Left renal cortex interstitium (tissue), 4 donors: ENCODE results near the gene DEPDC4. TPM values are rescaled to one million over a fixed set of nuclear protein-coding genes. Genes with fewer than 3 reads are reported as not detected.
A peak's percentile ranks its signal among the peaks of the same experiment; 100 is the strongest.

Experiments used
- DNase-seq, 4 donors: peaks; one replicate each; pipeline ENCODE4 v3.0.0-alpha.2; 2013; ENCODE audit warnings: low read depth in 4 of 4, low spot score in 2 of 4, missing footprints in 1 of 4
- polyA plus RNA-seq, 4 donors: library from polyadenylated mRNA; unstranded; fragments of 120-200 nt; gene quantifications; one replicate each; pipeline ENCODE4 v1.2.1, GENCODE V29; 2013; ENCODE audit not compliant: insufficient read length in 4 of 4

Gene DEPDC4
- polyA plus RNA-seq, 4 donors = 4.0 to 7.3 (median 5.7) TPM

- no peak for DNase-seq
Observed at GRCh38 chr12:100219328-100220109, 47.4 kb downstream of the DEPDC4 start.

- DNase-seq = no peak
Observed at GRCh38 chr12:100216337-100216736, 50.5 kb downstream of the DEPDC4 start.

GRCh38 chr12:100215209-100215608 lies 51.7 kb downstream of the DEPDC4 start:
- DNase-seq = no peak

- DNase-seq = no peak
Observed at GRCh38 chr12:100214518-100214917, 52.4 kb downstream of the DEPDC4 start.

- DNase-seq = no peak
Observed at GRCh38 chr12:100213016-100213891, 53.6 kb downstream of the DEPDC4 start.

GRCh38 chr12:100211698-100212097 lies 55.2 kb downstream of the DEPDC4 start:
- DNase-seq = no peak

GRCh38 chr12:100208834-100209233 lies 58.0 kb downstream of the DEPDC4 start:
- DNase-seq = no peak

- DNase-seq = no peak
Observed at GRCh38 chr12:100207311-100207710, 59.6 kb downstream of the DEPDC4 start.

- DNase-seq = no peak
Observed at GRCh38 chr12:100201604-100202423, 65.1 kb downstream of the DEPDC4 start.

- peak; percentile 94 to 98 (median 95) for DNase-seq
Observed at GRCh38 chr12:100200463-100201181, 66.3 kb downstream of the DEPDC4 start, which contains the start of gene ACTR6. Gene ACTR6 (plus strand): TSS chr12:100200815. CDS start chr12:100200852, 37 bp downstream.

- DNase-seq = peak in 2 of 4 donors; percentile 35 to 36
Observed at GRCh38 chr12:100199347-100200149, 67.3 kb downstream of the DEPDC4 start.

GRCh38 chr12:100199023-100199346 lies 67.9 kb downstream of the DEPDC4 start:
- DNase-seq = no peak

- DNase-seq = no peak
Observed at GRCh38 chr12:100197486-100197885, 69.4 kb downstream of the DEPDC4 start.

GRCh38 chr12:100193085-100193484 lies 73.8 kb downstream of the DEPDC4 start:
- no peak for DNase-seq

Other genes starting within 250 kb of the DEPDC4 start
- gene BLTP3B, start 124.2 kb downstream of the DEPDC4 start, polyA plus RNA-seq = 10 to 100 TPM; 20.5 to 26.3 (median 21.9) TPM
- 10 to 100 TPM; 31.9 to 40.7 (median 38.2) TPM for gene ACTR6, start 66.3 kb downstream of the DEPDC4 start, polyA plus RNA-seq
- gene SCYL2, start 98 bp upstream of the DEPDC4 start, polyA plus RNA-seq = 10 to 100 TPM; 45.3 to 67.3 (median 49.9) TPM
- under 1 TPM; 0.22 to 0.41 (median 0.28) TPM for gene SLC17A8, start 90.0 kb upstream of the DEPDC4 start, polyA plus RNA-seq
- gene NR1H4, start 206.8 kb upstream of the DEPDC4 start, polyA plus RNA-seq = 10 to 100 TPM; 11.2 to 17.3 (median 13.6) TPM